ENCODE data around the gene SOWAHA.

Gene SOWAHA

GRCh38 chr5:132767150-132767549, 46.0 kb upstream of the SOWAHA start:
- H3K4me3 ChIP-seq (ENCODE audit: low read depth, low read length), result no peak overlapping the region
- DNase-seq (ENCODE audit: low read depth), result no peak
- TF ChIP-seq CTCF (IDR thresholded peaks at IDR 0.05; ENCODE audit: low read depth, low read length, missing control alignments), result no peak

DNA sequence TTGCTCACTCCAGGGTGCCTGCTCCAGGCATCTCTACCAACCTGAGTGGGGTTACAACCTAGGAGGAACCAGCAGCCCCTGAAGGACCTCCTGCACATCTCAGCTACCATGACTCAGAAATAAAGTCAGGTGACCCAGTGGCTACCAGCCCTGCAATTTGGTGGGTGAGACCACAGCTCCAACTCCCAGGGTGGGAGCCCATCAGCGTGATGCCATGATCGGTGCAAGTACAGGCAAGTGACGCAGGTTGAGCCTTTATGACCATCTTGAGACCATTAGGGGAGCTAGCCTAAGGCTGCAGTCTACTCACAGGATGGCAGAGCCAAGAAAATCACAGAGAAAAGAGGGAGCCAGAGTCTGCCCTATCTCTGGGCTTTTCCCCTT, 44.6 kb upstream of the SOWAHA start:
- no peak for DNase-seq (ENCODE audit: low read depth)
- TF ChIP-seq CTCF (IDR thresholded peaks at IDR 0.05; ENCODE audit: low read depth, low read length, missing control alignments), result no peak
- H3K4me3 ChIP-seq (ENCODE audit: low read depth, low read length), result no peak overlapping the region

GRCh38 chr5:132770476-132771159, 42.5 kb upstream of the SOWAHA start:
- TF ChIP-seq CTCF (IDR thresholded peaks at IDR 0.05; ENCODE audit: low read depth, low read length, missing control alignments), result no peak
- no peak overlapping the region for H3K4me3 ChIP-seq (ENCODE audit: low read depth, low read length)
- no peak for DNase-seq (ENCODE audit: low read depth)

GRCh38 chr5:132771503-132771998, 41.6 kb upstream of the SOWAHA start:
- no peak overlapping the region for H3K4me3 ChIP-seq (ENCODE audit: low read depth, low read length)
- no peak for DNase-seq (ENCODE audit: low read depth)
- no peak for TF ChIP-seq CTCF (IDR thresholded peaks at IDR 0.05; ENCODE audit: low read depth, low read length, missing control alignments)

DNA sequence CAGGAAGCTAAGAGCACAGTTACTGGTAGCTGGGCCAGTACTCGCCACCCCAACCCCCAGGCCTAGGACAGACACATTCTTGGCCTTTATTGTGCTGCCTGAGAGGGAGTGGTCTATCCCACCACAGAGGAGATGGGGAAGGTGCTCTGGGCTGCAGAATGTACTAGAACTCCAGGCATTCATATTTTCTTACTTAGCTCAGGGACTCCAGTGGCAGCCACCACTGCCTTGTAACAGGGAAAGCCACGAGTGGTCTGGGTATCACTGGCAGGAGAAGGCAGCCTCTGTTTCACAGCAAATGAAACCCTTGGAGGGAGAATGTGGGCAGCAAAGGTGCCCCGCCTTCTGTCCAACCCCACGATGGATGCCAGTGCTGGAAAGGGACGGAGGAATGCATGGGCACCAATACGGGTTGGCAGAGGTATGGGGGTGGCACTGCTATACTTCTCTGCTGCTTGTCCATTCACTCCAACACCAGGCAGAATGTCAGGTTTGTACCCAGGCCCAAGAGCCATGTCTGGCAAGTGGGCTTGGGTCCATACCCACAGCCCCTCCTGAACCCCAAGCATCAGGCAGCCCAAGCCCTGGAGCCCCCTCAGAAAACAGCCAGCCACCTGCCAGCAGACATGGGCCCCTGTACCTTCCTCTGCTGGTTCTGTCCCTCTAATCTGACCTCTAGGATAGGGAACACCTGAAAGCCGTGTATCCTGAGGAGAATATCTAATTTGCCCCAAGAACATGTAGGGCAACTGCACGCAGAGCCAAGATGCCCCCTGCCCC, 40.6 kb upstream of the SOWAHA start:
- DNase-seq (ENCODE audit: low read depth), result no peak
- H3K4me3 ChIP-seq (ENCODE audit: low read depth, low read length), result no peak overlapping the region
- no peak for TF ChIP-seq CTCF (IDR thresholded peaks at IDR 0.05; ENCODE audit: low read depth, low read length, missing control alignments)

DNA sequence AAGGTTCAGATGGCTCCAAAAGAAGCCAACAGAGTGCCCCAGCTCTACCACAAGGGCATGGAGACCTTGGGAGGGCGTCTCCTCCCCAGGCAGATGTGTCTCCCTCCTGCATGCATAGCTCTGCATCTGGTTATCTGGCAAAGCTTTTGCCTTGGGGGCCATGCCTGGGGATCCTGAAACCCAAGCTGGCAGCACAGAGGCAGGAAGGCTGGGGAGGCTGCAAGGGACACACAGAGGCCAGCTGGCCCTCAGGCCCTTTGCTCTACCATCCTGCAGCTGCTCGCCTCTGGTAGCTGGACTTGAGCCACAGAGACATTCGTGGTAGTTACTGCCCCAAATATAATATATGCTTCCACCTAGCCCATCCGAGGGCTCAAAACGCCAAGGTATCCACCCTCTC, 40.0 kb upstream of the SOWAHA start:
- no peak for TF ChIP-seq CTCF (IDR thresholded peaks at IDR 0.05; ENCODE audit: low read depth, low read length, missing control alignments)
- DNase-seq (ENCODE audit: low read depth), result no peak
- H3K4me3 ChIP-seq (ENCODE audit: low read depth, low read length), result no peak overlapping the region
